ENCODE results near the gene MTERF4. TPM values are rescaled to one million over a fixed set of nuclear protein-coding genes. Genes with fewer than 3 reads are reported as not detected.

Gene MTERF4
- polyA plus RNA-seq, 1 experiment, result 32.0 TPM

GRCh38 chr2:241128266-241128665 is 26.2 kb upstream of the MTERF4 start:
- no peaks in the 10 kb centered on the region for H3K36me3 ChIP-seq (ENCODE audit: control insufficient read depth, insufficient read depth, low read length)
- no peak for TF ChIP-seq CTCF (IDR thresholded peaks at IDR 0.05; ENCODE audit: insufficient read depth, low read depth, low read length)
- ChIA-PET CTCF (no interaction called here), POLR2A (no interaction called here)
- H3K27me3 ChIP-seq (ENCODE audit: control insufficient read depth, insufficient read depth, low read length), result no peaks in the 10 kb centered on the region
- H3K4me3 ChIP-seq (ENCODE audit: low read depth, low read length), result no peak overlapping the region
- no peak for DNase-seq (ENCODE audit: low read depth)

DNA sequence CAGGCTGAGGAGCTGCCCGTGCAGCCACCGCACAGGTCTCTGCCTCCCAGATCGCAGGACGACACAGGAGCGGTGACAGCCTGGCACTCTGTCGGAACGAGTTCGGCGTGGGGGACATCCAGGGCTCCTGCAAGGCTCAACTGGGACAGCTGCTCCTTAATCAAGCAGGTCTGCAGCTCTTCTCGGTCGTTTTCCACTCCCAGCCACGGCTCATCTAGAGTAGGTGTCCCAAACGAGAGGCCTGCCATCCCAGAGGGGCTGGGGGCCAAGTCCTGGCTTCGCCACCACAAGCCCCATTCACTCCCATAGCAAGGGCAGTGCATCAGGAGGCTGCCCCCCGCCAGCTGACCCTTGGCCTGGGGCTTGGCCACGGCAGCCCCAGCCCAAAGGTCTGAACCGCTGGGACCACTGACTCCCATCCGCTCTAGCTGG is 24.7 kb upstream of the MTERF4 start:
- DNase-seq (ENCODE audit: low read depth), result no peak
- no peak overlapping the region for H3K4me3 ChIP-seq (ENCODE audit: low read depth, low read length)
- no peaks in the 10 kb centered on the region for H3K36me3 ChIP-seq (ENCODE audit: control insufficient read depth, insufficient read depth, low read length)
- no peaks in the 10 kb centered on the region for H3K27me3 ChIP-seq (ENCODE audit: control insufficient read depth, insufficient read depth, low read length)
- ChIA-PET POLR2A (no interaction called here), CTCF (no interaction called here)
- TF ChIP-seq CTCF (IDR thresholded peaks at IDR 0.05; ENCODE audit: insufficient read depth, low read depth, low read length), result no peak

DNA sequence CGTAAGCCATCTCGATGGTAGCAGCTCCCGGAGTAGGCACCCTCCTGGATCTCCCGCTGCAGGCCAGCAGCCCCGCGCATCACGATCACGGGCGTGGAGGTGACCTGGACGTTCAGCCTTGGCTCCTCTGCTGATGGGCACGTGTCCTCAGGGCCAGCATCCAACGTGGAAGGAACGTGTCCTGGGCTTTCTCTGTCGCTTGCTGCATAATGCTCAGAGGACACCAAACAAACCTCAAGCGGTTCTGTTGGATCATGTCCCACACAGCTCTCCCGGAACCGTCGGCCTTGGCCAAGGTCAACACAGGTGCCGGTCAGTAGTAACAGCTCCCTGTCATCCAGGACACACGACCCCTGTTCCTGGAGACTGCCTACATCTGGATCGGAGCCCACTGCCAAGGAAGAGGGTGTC is 24.1 kb upstream of the MTERF4 start:
- no peak for DNase-seq (ENCODE audit: low read depth)
- ChIA-PET CTCF (no interaction called here), POLR2A (no interaction called here)
- Histone ChIP-seq H3K4me3 (ENCODE audit: low read depth, low read length) (no peak overlapping the region), H3K36me3 (ENCODE audit: control insufficient read depth, insufficient read depth, low read length) (no peaks in the 10 kb centered on the region), H3K27me3 (ENCODE audit: control insufficient read depth, insufficient read depth, low read length) (no peaks in the 10 kb centered on the region)
- TF ChIP-seq CTCF (IDR thresholded peaks at IDR 0.05; ENCODE audit: insufficient read depth, low read depth, low read length), result no peak

GRCh38 chr2:241125626-241126025 is 23.5 kb upstream of the MTERF4 start:
- Histone ChIP-seq H3K4me3 (ENCODE audit: low read depth, low read length) (no peak overlapping the region), H3K36me3 (ENCODE audit: control insufficient read depth, insufficient read depth, low read length) (no peaks in the 10 kb centered on the region), H3K27me3 (ENCODE audit: control insufficient read depth, insufficient read depth, low read length) (no peaks in the 10 kb centered on the region)
- no peak for DNase-seq (ENCODE audit: low read depth)
- ChIA-PET CTCF (no interaction called here), POLR2A (no interaction called here)
- no peak for TF ChIP-seq CTCF (IDR thresholded peaks at IDR 0.05; ENCODE audit: insufficient read depth, low read depth, low read length)

DNA sequence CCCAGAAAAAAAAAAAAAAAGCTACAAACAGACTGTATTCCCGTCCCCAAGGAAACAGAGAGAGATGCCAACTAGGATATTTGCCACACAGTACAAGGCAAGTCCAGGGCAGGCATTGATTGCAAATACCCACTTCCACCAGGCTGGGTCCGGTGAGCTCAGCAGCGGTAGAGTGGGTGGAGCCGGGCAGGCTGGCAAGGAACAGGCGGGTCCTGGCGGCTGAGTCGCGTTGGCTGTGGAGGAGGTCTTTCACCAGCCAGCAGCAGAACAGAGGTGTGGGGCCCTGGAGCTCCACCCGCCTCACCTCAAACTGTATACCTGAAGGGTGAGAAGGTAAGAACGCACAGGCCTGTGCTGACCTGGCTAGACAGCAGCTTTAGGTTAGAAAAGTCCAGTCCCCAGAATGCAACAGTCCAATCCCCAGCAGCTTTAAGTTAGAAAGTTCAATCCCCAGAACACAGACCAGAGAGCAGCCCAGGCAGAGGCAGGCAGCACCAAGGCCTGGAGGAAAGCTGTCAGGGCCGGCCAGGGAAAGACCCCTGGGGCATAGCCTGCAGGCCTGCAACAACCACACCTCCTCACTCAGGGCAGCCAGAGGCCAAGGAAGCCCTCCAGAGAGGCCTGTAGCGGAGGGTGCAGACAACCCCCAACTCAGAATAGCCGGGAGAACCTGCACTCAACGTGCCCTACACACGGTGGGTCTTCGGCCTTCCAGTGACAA is 21.9 kb upstream of the MTERF4 start:
- ChIA-PET CTCF (interaction anchor here (0.7 to 0.9 kb wide), 2 partner anchors 14 kb away, joined by 3 read pairs; no protein-coding TSS in a partner anchor), POLR2A (no interaction called here)
- Histone ChIP-seq H3K27me3 (ENCODE audit: control insufficient read depth, insufficient read depth, low read length) (no peaks in the 10 kb centered on the region), H3K4me3 (ENCODE audit: low read depth, low read length) (no peak overlapping the region), H3K36me3 (ENCODE audit: control insufficient read depth, insufficient read depth, low read length) (no peaks in the 10 kb centered on the region)
- no peak for TF ChIP-seq CTCF (IDR thresholded peaks at IDR 0.05; ENCODE audit: insufficient read depth, low read depth, low read length)
- no peak for DNase-seq (ENCODE audit: low read depth)
